Islet precursor cell (in vitro differentiated cells): ENCODE results near the gene PARD6B.

Experiments
- DNase-seq: peaks from one replicate; pipeline ENCODE4 v3.0.0-alpha.2; 2018

Gene PARD6B

GRCh38 chr20:50724851-50725723 lies 6.3 kb upstream of the PARD6B start:
- peak; percentile 99 for DNase-seq

GRCh38 chr20:50725724-50726005 lies 5.7 kb upstream of the PARD6B start:
- no peak for DNase-seq

- no peak for DNase-seq
Measured at GRCh38 chr20:50726955-50727791, 4.2 kb upstream of the PARD6B start.

- no peak for DNase-seq
Measured at GRCh38 chr20:50727792-50728485, 3.4 kb upstream of the PARD6B start.

- no peak for DNase-seq
Measured at GRCh38 chr20:50728486-50728980, 2.8 kb upstream of the PARD6B start.

- DNase-seq: no peak
Measured at GRCh38 chr20:50728981-50729874, 2.2 kb upstream of the PARD6B start.

- DNase-seq: peak; percentile 71
Measured at GRCh38 chr20:50729901-50730764, 1.2 kb upstream of the PARD6B start.

GRCh38 chr20:50730765-50731054 lies 670 bp upstream of the PARD6B start:
- no peak for DNase-seq

- DNase-seq: no peak
Measured at GRCh38 chr20:50731930-50732690, 730 bp downstream of the PARD6B start.

- DNase-seq: no peak
Measured at GRCh38 chr20:50733644-50734349, 2.4 kb downstream of the PARD6B start.

GRCh38 chr20:50734730-50735679 lies 3.6 kb downstream of the PARD6B start:
- no peak for DNase-seq

- no peak for DNase-seq
Measured at GRCh38 chr20:50735813-50736212, 4.4 kb downstream of the PARD6B start.

GRCh38 chr20:50737352-50737751 lies 6.0 kb downstream of the PARD6B start:
- peak; percentile 92 for DNase-seq

GRCh38 chr20:50743087-50743486 lies 11.7 kb downstream of the PARD6B start:
- DNase-seq: no peak

- DNase-seq: peak; percentile 98
Measured at GRCh38 chr20:50744143-50744792, 12.9 kb downstream of the PARD6B start.

GRCh38 chr20:50745634-50746137 lies 14.3 kb downstream of the PARD6B start:
- peak; percentile 51 for DNase-seq

GRCh38 chr20:50746138-50746940 lies 15.0 kb downstream of the PARD6B start:
- peak; percentile 32 for DNase-seq
